Measurements from ENCODE around the gene ALG5. TPM values are rescaled to one million over a fixed set of nuclear protein-coding genes. Genes with fewer than 3 reads are reported as not detected.

The ALG5 gene
- total and polyA plus RNA-seq, 2 donors: 39.0 to 43.4 TPM

DNA sequence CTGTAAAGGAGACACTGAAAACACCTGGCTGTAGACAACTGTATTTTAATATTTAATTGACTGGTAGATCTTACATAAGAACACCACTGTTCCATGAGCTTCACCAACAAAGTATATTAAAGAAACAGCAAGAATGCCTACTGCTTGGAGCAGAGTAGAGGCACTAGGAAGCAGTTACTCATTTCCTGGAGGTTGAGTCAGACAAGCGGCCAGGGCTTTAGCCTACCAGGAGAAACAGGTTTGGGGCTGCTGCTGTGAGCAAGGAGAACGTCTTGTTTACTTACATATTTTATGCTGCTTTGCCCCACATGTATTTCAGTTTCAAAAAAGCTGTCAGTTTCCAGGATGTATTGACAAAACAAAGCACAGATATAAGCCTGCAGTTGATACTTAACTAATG lies 33.4 kb downstream of the ALG5 start:
- H3K27ac ChIP-seq (ENCODE audit: low read depth): no peak overlapping the region
- DNase-seq (ENCODE audit: extremely low spot score): no peak
- no peaks in the 10 kb centered on the region for H3K4me1 ChIP-seq (ENCODE audit: insufficient read depth)
- H3K4me3 ChIP-seq (ENCODE audit: low read depth, low read length): no peak overlapping the region
- H3K36me3 ChIP-seq (ENCODE audit: insufficient read depth): peaks cover 7% of the 10 kb centered on the region
- WGBS: 82% methylated on average over 2 of the region's 2 CpGs

GRCh38 chr13:36959456-36960116 lies 39.6 kb downstream of the ALG5 start:
- DNase-seq (ENCODE audit: extremely low spot score): no peak
- Histone ChIP-seq H3K27ac (ENCODE audit: low read depth) (no peak overlapping the region), H3K4me1 (ENCODE audit: insufficient read depth) (no peaks in the 10 kb centered on the region), H3K36me3 (ENCODE audit: insufficient read depth) (peaks cover 2% of the 10 kb centered on the region), H3K4me3 (ENCODE audit: low read depth, low read length) (no peak overlapping the region)
- whole genome bisulfite sequencing: 83% methylated on average over 2 of the region's 2 CpGs

DNA sequence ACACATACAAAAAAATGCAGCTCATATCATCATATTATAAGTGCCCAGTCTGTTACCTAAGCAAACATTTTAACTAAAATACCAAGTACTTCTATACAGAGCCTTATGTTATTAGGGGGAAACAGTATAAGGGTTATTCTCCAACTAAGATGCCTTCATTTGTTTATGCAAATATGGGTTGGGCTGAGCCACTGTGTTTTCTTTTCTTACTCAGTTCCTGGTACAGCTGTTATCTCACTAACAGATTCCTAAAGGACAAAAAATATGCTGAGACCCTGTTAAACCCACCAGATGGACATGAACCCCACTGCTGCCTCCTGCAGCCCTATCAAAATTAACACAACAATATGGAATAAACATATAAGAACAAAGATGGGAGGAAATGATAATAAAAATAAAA lies 44.6 kb downstream of the ALG5 start:
- Histone ChIP-seq H3K4me1 (ENCODE audit: insufficient read depth) (no peaks in the 10 kb centered on the region), H3K27ac (ENCODE audit: low read depth) (no peak overlapping the region), H3K36me3 (ENCODE audit: insufficient read depth) (peaks cover 2% of the 10 kb centered on the region), H3K4me3 (ENCODE audit: low read depth, low read length) (no peak overlapping the region)
- no peak for DNase-seq (ENCODE audit: extremely low spot score)

- Histone ChIP-seq H3K4me3 (ENCODE audit: low read depth, low read length) (no peak overlapping the region), H3K4me1 (ENCODE audit: insufficient read depth) (no peaks in the 10 kb centered on the region), H3K36me3 (ENCODE audit: insufficient read depth) (peaks cover 2% of the 10 kb centered on the region), H3K27ac (ENCODE audit: low read depth) (no peak overlapping the region)
- WGBS: 80% methylated on average over 2 of the region's 2 CpGs
- DNase-seq (ENCODE audit: extremely low spot score): no peak
These were observed 48.2 kb downstream of the ALG5 start for GRCh38 chr13:36950920-36951319.

DNA sequence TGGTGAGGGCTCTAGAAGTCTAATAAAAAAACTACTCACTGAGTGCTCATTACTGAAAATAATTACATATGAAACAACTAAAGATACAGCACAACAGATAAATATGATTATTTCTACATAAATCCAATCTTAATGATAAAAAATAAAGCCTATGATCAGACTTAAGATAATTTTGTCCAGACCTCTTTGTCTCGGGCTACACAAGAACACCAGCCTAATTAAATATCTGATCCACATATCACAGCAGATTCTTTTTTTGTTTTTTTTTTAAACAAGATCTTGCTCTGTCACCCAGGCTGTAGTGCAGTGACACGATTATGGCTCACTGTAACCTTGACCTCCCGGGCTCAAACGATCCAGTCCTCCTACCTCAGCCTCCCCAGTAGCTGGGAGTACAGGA lies 48.8 kb downstream of the ALG5 start:
- H3K36me3 ChIP-seq (ENCODE audit: insufficient read depth): peaks cover 2% of the 10 kb centered on the region
- whole genome bisulfite sequencing: 93% methylated on average over 4 of the region's 4 CpGs

DNA sequence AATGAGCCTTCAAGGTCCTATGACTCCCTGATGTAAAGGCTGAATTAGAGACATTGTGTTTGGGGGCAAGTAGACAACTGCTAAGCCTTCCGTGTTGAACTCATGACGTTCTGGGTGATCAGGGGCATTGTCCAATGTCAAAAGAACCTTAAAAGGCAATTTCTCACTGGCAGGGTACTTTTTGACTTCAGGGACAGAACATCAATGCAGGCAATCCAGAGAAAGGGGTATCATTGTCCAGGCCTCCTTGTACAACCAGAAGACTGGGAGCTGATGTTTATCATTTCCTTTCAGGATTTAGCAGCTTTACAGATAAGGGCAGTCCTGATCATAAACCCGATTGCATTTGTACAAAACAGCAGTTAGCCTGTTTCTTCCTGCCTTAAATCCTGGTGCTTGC lies 54.1 kb downstream of the ALG5 start:
- Histone ChIP-seq H3K36me3 (ENCODE audit: insufficient read depth) (no peaks in the 10 kb centered on the region), H3K4me3 (ENCODE audit: low read depth, low read length) (no peak overlapping the region), H3K4me1 (ENCODE audit: insufficient read depth) (no peaks in the 10 kb centered on the region), H3K27ac (ENCODE audit: low read depth) (no peak overlapping the region)
- 15% methylated on average over 3 of the region's 3 CpGs for WGBS
- no peak for DNase-seq (ENCODE audit: extremely low spot score)

More for the DNA sequence above, 48.8 kb downstream of the ALG5 start:
- H3K4me1 ChIP-seq (ENCODE audit: insufficient read depth): no peaks in the 10 kb centered on the region
- H3K27ac ChIP-seq (ENCODE audit: low read depth): no peak overlapping the region
- no peak for DNase-seq (ENCODE audit: extremely low spot score)
- no peak overlapping the region for H3K4me3 ChIP-seq (ENCODE audit: low read depth, low read length)

- 76% methylated on average over 7 of the region's 7 CpGs for WGBS
- Histone ChIP-seq H3K27ac (ENCODE audit: low read depth) (no peak overlapping the region), H3K36me3 (ENCODE audit: insufficient read depth) (no peaks in the 10 kb centered on the region), H3K4me3 (ENCODE audit: low read depth, low read length) (no peak overlapping the region), H3K4me1 (ENCODE audit: insufficient read depth) (no peaks in the 10 kb centered on the region)
- DNase-seq (ENCODE audit: extremely low spot score): no peak
These were observed 73.5 kb downstream of the ALG5 start for GRCh38 chr13:36925603-36926002.

DNA sequence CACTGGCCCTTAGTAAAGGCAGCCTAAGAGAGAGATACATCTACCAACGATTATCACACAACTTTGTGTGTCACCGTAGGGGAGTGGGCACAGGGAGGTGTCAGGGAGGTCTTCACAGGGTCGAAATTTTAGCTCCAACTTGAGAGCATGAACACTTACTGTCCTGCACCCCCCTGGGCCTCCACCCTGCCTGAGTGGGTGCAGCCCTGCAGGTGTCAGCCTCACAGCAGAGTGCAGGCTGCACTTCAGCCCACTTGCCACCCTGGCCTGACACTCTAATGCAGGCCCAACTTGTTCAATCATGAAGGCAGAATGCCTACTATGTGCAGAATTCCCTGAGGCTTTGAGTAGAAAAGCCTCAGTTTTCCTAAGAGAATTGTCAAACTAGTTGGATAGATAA lies 75.1 kb downstream of the ALG5 start:
- 80% methylated on average over 3 of the region's 3 CpGs for WGBS
- H3K4me3 ChIP-seq (ENCODE audit: low read depth, low read length): no peak overlapping the region
- no peak overlapping the region for H3K27ac ChIP-seq (ENCODE audit: low read depth)
- H3K36me3 ChIP-seq (ENCODE audit: insufficient read depth): no peaks in the 10 kb centered on the region
- DNase-seq (ENCODE audit: extremely low spot score): no peak
- H3K4me1 ChIP-seq (ENCODE audit: insufficient read depth): no peaks in the 10 kb centered on the region

GRCh38 chr13:36921631-36922301 lies 77.4 kb downstream of the ALG5 start:
- Histone ChIP-seq H3K4me3 (ENCODE audit: low read depth, low read length) (no peak overlapping the region), H3K4me1 (ENCODE audit: insufficient read depth) (no peaks in the 10 kb centered on the region), H3K36me3 (ENCODE audit: insufficient read depth) (no peaks in the 10 kb centered on the region), H3K27ac (ENCODE audit: low read depth) (no peak overlapping the region)
- WGBS: 70% methylated on average over 10 of the region's 10 CpGs
- DNase-seq (ENCODE audit: extremely low spot score): no peak

DNA sequence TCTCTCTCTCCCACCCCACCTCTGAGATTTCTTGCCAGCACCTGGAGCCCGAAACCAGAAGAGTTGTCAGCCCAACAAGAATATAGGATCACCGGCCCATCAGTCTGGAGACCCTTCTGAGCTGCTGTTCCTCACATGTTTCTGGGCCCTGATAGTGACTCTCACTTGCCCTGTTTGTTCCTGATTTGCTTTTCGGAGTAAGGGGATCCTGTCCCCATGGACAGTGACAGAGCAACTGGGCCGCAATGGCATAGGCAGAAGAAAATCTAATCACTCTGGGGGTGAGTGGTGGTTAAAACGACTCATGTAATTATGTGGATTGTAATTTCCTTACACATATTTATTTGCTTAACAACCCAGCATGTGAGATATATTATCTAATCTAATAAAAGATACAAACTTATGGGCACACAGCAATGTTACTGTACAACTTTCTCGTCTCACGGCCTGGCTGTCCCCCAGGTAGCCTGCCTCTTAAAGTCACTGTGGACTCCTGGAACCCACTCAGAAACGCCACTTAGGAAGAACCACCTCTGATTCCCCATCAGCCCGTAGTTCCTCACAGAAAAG lies 78.4 kb downstream of the ALG5 start:
- Histone ChIP-seq H3K27ac (ENCODE audit: low read depth) (no peak overlapping the region), H3K4me1 (ENCODE audit: insufficient read depth) (no peaks in the 10 kb centered on the region), H3K36me3 (ENCODE audit: insufficient read depth) (no peaks in the 10 kb centered on the region), H3K4me3 (ENCODE audit: low read depth, low read length) (peak overlapping the region; percentile 91)
- WGBS: 46% methylated on average over 9 of the region's 9 CpGs
- DNase-seq (ENCODE audit: extremely low spot score): no peak

GRCh38 chr13:36919833-36920615 lies 79.1 kb downstream of the ALG5 start, which contains the start of gene SMAD9:
Gene SMAD9, minus strand, starts transcription at chr13:36920238. Its CDS starts 40,549 bp downstream, at chr13:36879689.
- H3K27ac ChIP-seq (ENCODE audit: low read depth): peak within 1 kb of the TSS; percentile 82
- WGBS: 2% methylated on average over 104 of the region's 104 CpGs
- no peaks in the 10 kb centered on the region for H3K36me3 ChIP-seq (ENCODE audit: insufficient read depth)
- no peak for DNase-seq (ENCODE audit: extremely low spot score)
- no peaks in the 10 kb centered on the region for H3K4me1 ChIP-seq (ENCODE audit: insufficient read depth)
- H3K4me3 ChIP-seq (ENCODE audit: low read depth, low read length): peak within 1 kb of the TSS; percentile 91

DNA sequence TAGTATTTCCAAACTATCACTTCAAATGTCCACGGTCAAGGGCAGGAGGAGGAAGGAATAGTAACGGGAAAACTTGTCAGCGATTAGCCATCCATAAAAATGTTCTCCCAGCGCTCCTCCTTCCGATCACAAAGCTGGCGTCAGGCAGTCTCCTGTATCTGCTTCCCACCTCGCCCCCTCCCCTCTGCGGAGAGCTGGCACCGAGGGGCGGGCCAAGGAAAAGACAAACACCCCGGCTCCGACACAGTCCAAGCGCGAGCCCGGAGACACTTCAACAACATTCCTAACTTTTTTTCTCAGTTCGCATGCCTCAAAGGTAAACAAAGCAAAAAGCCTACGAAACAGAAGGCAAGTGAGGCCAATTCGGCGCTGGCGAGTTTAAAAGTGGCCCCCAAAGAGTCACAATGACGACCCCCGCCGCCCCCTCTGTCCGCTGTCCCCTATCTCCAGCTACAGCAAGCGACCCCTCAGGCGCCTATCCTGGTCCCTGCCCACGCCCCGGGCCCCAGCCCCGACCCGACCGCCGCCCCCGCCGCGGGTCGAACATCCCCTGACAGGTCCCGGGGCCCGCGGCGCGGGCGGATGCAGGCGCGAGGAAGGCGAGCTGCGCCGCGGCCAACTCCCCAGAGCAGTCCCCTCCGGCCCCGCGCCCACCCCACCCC lies 79.8 kb downstream of the ALG5 start:
- Histone ChIP-seq H3K4me3 (ENCODE audit: low read depth, low read length) (peak overlapping the region; percentile 91), H3K36me3 (ENCODE audit: insufficient read depth) (no peaks in the 10 kb centered on the region), H3K27ac (ENCODE audit: low read depth) (peak overlapping the region; percentile 82), H3K4me1 (ENCODE audit: insufficient read depth) (no peaks in the 10 kb centered on the region)
- DNase-seq (ENCODE audit: extremely low spot score): no peak
- WGBS: 1% methylated on average over 51 of the region's 51 CpGs
